ENCODE measurements around the gene TYSND1. TPM values are rescaled to one million over a fixed set of nuclear protein-coding genes. Genes with fewer than 3 reads are reported as not detected.
A peak's percentile ranks its signal among the peaks of the same experiment; 100 is the strongest.

The TYSND1 gene
- total and polyA plus RNA-seq, 2 of the 13 experiments (the other 11 are each of a cell fraction or from before 2014, with no cell fraction given): 3.3 to 8.9 TPM

- TF ChIP-seq ZBTB7A (CRISPR knock-in tag; IDR thresholded peaks at IDR 0.05) (no peak), ZEB1 (IDR thresholded peaks at IDR 0.05; ENCODE audit: insufficient replicate concordance, low read depth) (no peak), CBFB (CRISPR knock-in tag; IDR thresholded peaks at IDR 0.05) (no peak), ATF5 (CRISPR knock-in tag; IDR thresholded peaks at IDR 0.05; ENCODE audit: low read depth) (no peak), ZNF577 (CRISPR knock-in tag; IDR thresholded peaks at IDR 0.05; ENCODE audit: borderline replicate concordance, low read depth) (no peak), SIN3A (IDR thresholded peaks at IDR 0.05; ENCODE audit: borderline replicate concordance, low read depth, low read length) (no peak), KMT2B (CRISPR knock-in tag; IDR thresholded peaks at IDR 0.05) (no peak), NFATC3 (CRISPR knock-in tag; IDR thresholded peaks at IDR 0.05) (no peak), SIX1 (CRISPR knock-in tag; IDR thresholded peaks at IDR 0.05; ENCODE audit: borderline replicate concordance) (no peak), ZNF460 (CRISPR knock-in tag; IDR thresholded peaks at IDR 0.05; ENCODE audit: borderline replicate concordance) (no peak; the same call in 1 of the 2 replicates), SIX4 (CRISPR knock-in tag; IDR thresholded peaks at IDR 0.05) (no peak), ZNF513 (CRISPR knock-in tag; conservative IDR thresholded peaks at IDR 0.05) (no peak), ZHX1 (CRISPR knock-in tag; IDR thresholded peaks at IDR 0.05; ENCODE audit: low read depth) (no peak), ZNF747 (CRISPR knock-in tag; IDR thresholded peaks at IDR 0.05; ENCODE audit: borderline replicate concordance) (no peak), ATF6 (CRISPR knock-in tag; conservative IDR thresholded peaks at IDR 0.05) (no peak), U2AF1 (optimal IDR thresholded peaks at IDR 0.05; ENCODE audit: low read depth, low read length) (no peak), ADNP (CRISPR knock-in tag; IDR thresholded peaks at IDR 0.05) (no peak), ZNF282 (IDR thresholded peaks at IDR 0.05; ENCODE audit: partially characterized antibody) (no peak), HNRNPH1 (optimal IDR thresholded peaks at IDR 0.05; ENCODE audit: low read depth, low read length) (no peak), TRIM22 (IDR thresholded peaks at IDR 0.05) (no peak), DPF2 (CRISPR knock-in tag; IDR thresholded peaks at IDR 0.05; ENCODE audit: borderline replicate concordance, low read depth) (no peak), BHLHE40 (IDR thresholded peaks at IDR 0.05; ENCODE audit: low read length) (no peak), ZNF772 (CRISPR knock-in tag; IDR thresholded peaks at IDR 0.05) (peak; percentile 5; the same call in 1 of the 2 replicates)
Measured at GRCh38 chr10:70109064-70109729, 37.3 kb downstream of the TYSND1 start (continued).

Measured in HepG2 (cell line).